HG03521 (cell line): ENCODE data around the gene GFOD1.
A peak's percentile ranks its signal among the peaks of the same experiment; 100 is the strongest.

Source experiments
- ATAC-seq: cut with Tn5 transposase; IDR thresholded peaks from one replicate; pipeline ENCODE4 v1.9.1; 2021; ENCODE audit warnings: mild to moderate bottlenecking, moderate library complexity; ENCODE audit not compliant: unreplicated experiment

Gene GFOD1

GRCh38 chr6:13487122-13488014, at the start of gene GFOD1:
TSS of gene GFOD1 (minus strand) at chr6:13487600. CDS start at chr6:13486890, 710 bp downstream.
- ATAC-seq: peak; percentile 79

- no peak for ATAC-seq
Measured at GRCh38 chr6:13536796-13537526, 49.6 kb upstream of the GFOD1 start.

- ATAC-seq: no peak
Measured at GRCh38 chr6:13535306-13535705, 47.9 kb upstream of the GFOD1 start.

- ATAC-seq: no peak
Measured at GRCh38 chr6:13534536-13534935, 47.1 kb upstream of the GFOD1 start.

- ATAC-seq: no peak
Measured at GRCh38 chr6:13531956-13532355, 44.6 kb upstream of the GFOD1 start.

GRCh38 chr6:13528777-13529343, 41.5 kb upstream of the GFOD1 start:
- ATAC-seq: no peak

GRCh38 chr6:13528232-13528631, 40.8 kb upstream of the GFOD1 start:
- ATAC-seq: no peak

- ATAC-seq: no peak
Measured at GRCh38 chr6:13527671-13528056, 40.3 kb upstream of the GFOD1 start.

GRCh38 chr6:13526727-13527670, 39.6 kb upstream of the GFOD1 start:
- peak; percentile 55 for ATAC-seq

- no peak for ATAC-seq
Measured at GRCh38 chr6:13526357-13526726, 38.9 kb upstream of the GFOD1 start.

- ATAC-seq: no peak
Measured at GRCh38 chr6:13524801-13525508, 37.6 kb upstream of the GFOD1 start.

- ATAC-seq: no peak
Measured at GRCh38 chr6:13523826-13524622, 36.6 kb upstream of the GFOD1 start.

- no peak for ATAC-seq
Measured at GRCh38 chr6:13522656-13523055, 35.3 kb upstream of the GFOD1 start.

GRCh38 chr6:13519839-13520238, 32.4 kb upstream of the GFOD1 start:
- no peak for ATAC-seq

- no peak for ATAC-seq
Measured at GRCh38 chr6:13517116-13517515, 29.7 kb upstream of the GFOD1 start.

GRCh38 chr6:13515912-13516311, 28.5 kb upstream of the GFOD1 start:
- no peak for ATAC-seq

- ATAC-seq: no peak
Measured at GRCh38 chr6:13513626-13514502, 26.5 kb upstream of the GFOD1 start.

- no peak for ATAC-seq
Measured at GRCh38 chr6:13512900-13513299, 25.5 kb upstream of the GFOD1 start.
